SK-N-SH treated with all-trans-retinoic acid at 6 μM for 48 hours (cell line): ENCODE measurements around the gene SFT2D1.

Experiments
- ATAC-seq: fragments of 200-7000 bp; cut with Tn5 transposase; 3 replicates; pipeline ENCODE4 v1.9.1; 2020; ENCODE audit warnings: mild to moderate bottlenecking, moderate library complexity
- ARNTL ChIP-seq: fragments of 450-650 bp; formaldehyde crosslinking; IDR thresholded peaks from 2 replicates; pipeline ENCODE4 v1.5.0; 2020; ENCODE audit warnings: low read depth, mild to moderate bottlenecking, moderate library complexity, borderline replicate concordance
- BACH2 ChIP-seq: fragments of 250-450 bp; sonication (Bioruptor Pico); IDR thresholded peaks from 2 replicates; pipeline ENCODE4 v1.9.0; 2021; ENCODE audit warnings: mild to moderate bottlenecking, borderline replicate concordance
- CREB5 ChIP-seq: fragments of 250-450 bp; sonication (Bioruptor Pico); IDR thresholded peaks from 2 replicates; pipeline ENCODE4 v1.5.1; 2020; ENCODE audit warnings: low read depth, mild to moderate bottlenecking, moderate library complexity
- CSDC2 ChIP-seq: fragments of 250-450 bp; sonication (Bioruptor Pico); IDR thresholded peaks from 2 replicates; pipeline ENCODE4 v1.5.0; 2020; ENCODE audit warnings: mild to moderate bottlenecking, moderate library complexity
- ESRRG ChIP-seq: fragments of 250-450 bp; sonication (Bioruptor Pico); IDR thresholded peaks from 2 replicates; pipeline ENCODE4 v1.6.1; 2021; ENCODE audit warnings: mild to moderate bottlenecking
- GLIS3 ChIP-seq: fragments of 250-450 bp; sonication (Bioruptor Pico); IDR thresholded peaks from 2 replicates; pipeline ENCODE4 v1.5.0; 2020; ENCODE audit warnings: mild to moderate bottlenecking, moderate library complexity
- ISL1 ChIP-seq: fragments of 250-450 bp; sonication (Bioruptor Pico); IDR thresholded peaks from 2 replicates; pipeline ENCODE4 v2.1.2; 2022; ENCODE audit warnings: mild to moderate bottlenecking, moderate library complexity
- OSR1 ChIP-seq: fragments of 250-450 bp; sonication (Bioruptor Pico); IDR thresholded peaks from 2 replicates; pipeline ENCODE4 v1.8.0; 2022; ENCODE audit warnings: moderate library complexity, mild to moderate bottlenecking, inconsistent platforms
- PATZ1 ChIP-seq: fragments of 250-450 bp; sonication (Bioruptor Pico); IDR thresholded peaks from 2 replicates; pipeline ENCODE4 v1.8.0; 2020; ENCODE audit warnings: mild to moderate bottlenecking, moderate library complexity, borderline replicate concordance
- POU6F1 ChIP-seq: fragments of 250-450 bp; sonication (Bioruptor Pico); IDR thresholded peaks from 2 replicates; pipeline ENCODE4 v1.8.0; 2021; ENCODE audit warnings: low read depth, mild to moderate bottlenecking, moderate library complexity, borderline replicate concordance
- RARB ChIP-seq: fragments of 250-450 bp; sonication (Bioruptor Pico); IDR thresholded peaks from 2 replicates; pipeline ENCODE4 v1.8.0; 2021; ENCODE audit warnings: mild to moderate bottlenecking, moderate library complexity
- SNAI2 ChIP-seq: fragments of 250-450 bp; sonication (Bioruptor Pico); IDR thresholded peaks from 2 replicates; pipeline ENCODE4 v1.5.0; 2020; ENCODE audit warnings: mild to moderate bottlenecking, moderate library complexity
- TOX ChIP-seq: fragments of 250-450 bp; sonication (Bioruptor Pico); IDR thresholded peaks from 2 replicates; pipeline ENCODE4 v1.8.0; 2021; ENCODE audit warnings: mild to moderate bottlenecking, moderate library complexity, borderline replicate concordance
- ZC3H10 ChIP-seq: fragments of 250-450 bp; sonication (Bioruptor Pico); IDR thresholded peaks from 2 replicates; pipeline ENCODE4 v1.5.1; 2021; ENCODE audit warnings: mild to moderate bottlenecking, moderate library complexity
- ZFP3 ChIP-seq: fragments of 250-450 bp; sonication (Bioruptor Pico); IDR thresholded peaks from 2 replicates; pipeline ENCODE4 v1.5.0; 2020; ENCODE audit warnings: mild to moderate bottlenecking, moderate library complexity
- ZFP30 ChIP-seq: fragments of 450-650 bp; formaldehyde crosslinking; IDR thresholded peaks from 2 replicates; pipeline ENCODE4 v1.5.0; 2022; ENCODE audit warnings: mild to moderate bottlenecking, moderate library complexity
- ZNF565 ChIP-seq: fragments of 450-650 bp; formaldehyde crosslinking; conservative IDR thresholded peaks from 2 replicates; pipeline ENCODE4 v1.5.0; 2020; ENCODE audit warnings: low read depth, mild to moderate bottlenecking, moderate library complexity
- ZNF70 ChIP-seq: fragments of 450-650 bp; formaldehyde crosslinking; IDR thresholded peaks from 2 replicates; pipeline ENCODE4 v1.5.0; 2020; ENCODE audit warnings: mild to moderate bottlenecking, moderate library complexity
- ZNF8 ChIP-seq: fragments of 450-650 bp; formaldehyde crosslinking; IDR thresholded peaks from 2 replicates; pipeline ENCODE4 v1.5.0; 2020; ENCODE audit warnings: mild to moderate bottlenecking, moderate library complexity

Gene SFT2D1

GRCh38 chr6:166306378-166307081 lies 35.8 kb downstream of the SFT2D1 start:
- no peak for TF ChIP-seq POU6F1 (CRISPR knock-in tag)
- ATAC-seq = no peak

- TF ChIP-seq ZFP30 = no peak
- no peak for TF ChIP-seq SNAI2 (CRISPR knock-in tag)
- no peak for TF ChIP-seq CSDC2
- no peak for TF ChIP-seq ZNF565 (CRISPR knock-in tag)
- no peak for TF ChIP-seq ESRRG
- no peak for TF ChIP-seq ISL1 (CRISPR knock-in tag)
- TF ChIP-seq POU6F1 (CRISPR knock-in tag) = no peak
- TF ChIP-seq ARNTL (CRISPR knock-in tag) = no peak
- TF ChIP-seq RARB (CRISPR knock-in tag) = no peak
- ATAC-seq = no peak
Measured at GRCh38 chr6:166305562-166306117, 36.7 kb downstream of the SFT2D1 start.

GRCh38 chr6:166304106-166304505 lies 38.2 kb downstream of the SFT2D1 start:
- ATAC-seq = no peak
- TF ChIP-seq ZFP30 (no peak), ZNF70 (no peak), ZNF8 (CRISPR knock-in tag) (no peak), CREB5 (CRISPR knock-in tag) (no peak), SNAI2 (CRISPR knock-in tag) (no peak), ZNF565 (CRISPR knock-in tag) (no peak), OSR1 (CRISPR knock-in tag) (no peak), CSDC2 (no peak)

- TF ChIP-seq ESRRG (no peak), ZC3H10 (CRISPR knock-in tag) (no peak), OSR1 (CRISPR knock-in tag) (no peak), TOX (CRISPR knock-in tag) (no peak), ZFP3 (CRISPR knock-in tag) (no peak), POU6F1 (CRISPR knock-in tag) (no peak), ZNF565 (CRISPR knock-in tag) (no peak), PATZ1 (no peak), SNAI2 (CRISPR knock-in tag) (no peak), ZNF70 (no peak), GLIS3 (no peak), BACH2 (CRISPR knock-in tag) (no peak), RARB (CRISPR knock-in tag) (no peak)
- ATAC-seq = no peak
Measured at GRCh38 chr6:166301611-166302529, 40.5 kb downstream of the SFT2D1 start.
